T-cell (primary cell): ENCODE results near the gene SFXN5. TPM values are rescaled to one million over a fixed set of nuclear protein-coding genes. Genes with fewer than 3 reads are reported as not detected.

Experiments
- ATAC-seq, 4 experiments: fragments of 200-7000 bp in 3 of 4; fragments of 150-1000 bp in 1 of 4; cut with Tn5 transposase; replicated peaks in 1 of 4; 1 replicate in 3 of 4; 2 replicates in 1 of 4; pipeline ENCODE4 v1.10.0; 2021; ENCODE audit warnings: moderate library complexity in 3 of 4, mild to moderate bottlenecking in 2 of 4, moderate number of reproducible peaks in 1 of 4
- CTCF ChIA-PET, 2 donors: fragments of 300-600 bp; sonication (Branson Sonifier 250); formaldehyde crosslinking; loops; one replicate each; lab custom pipeline; 2022; ENCODE audit warnings: antibody characterized with exemption in 2 of 2; lab: Charles Lee
- POLR2A ChIA-PET, 2 donors: fragments of 300-600 bp; sonication (Branson Sonifier 250); formaldehyde crosslinking; loops; one replicate each; lab custom pipeline; 2022; ENCODE audit warnings: antibody characterized with exemption in 2 of 2; lab: Charles Lee
- DNase-seq, 35 experiments: peaks; one replicate each; pipeline versions ENCODE4 v3.0.0 to v3.0.0-alpha.2; 2013 to 2023
- H3K27ac ChIP-seq: one replicate; pipeline ENCODE4 v1.5.1; 2013; ENCODE audit warnings: low read length
- H3K27me3 ChIP-seq, 2 experiments: replicated peaks in 1 of 2; 1 replicate in 1 of 2; 2 replicates in 1 of 2; pipeline versions ENCODE4 v1.6.1 to v1.7.0; 2013; ENCODE audit warnings: low read length in 1 of 2, mixed read lengths in 1 of 2; ENCODE audit not compliant: control insufficient read depth in 2 of 2, insufficient read depth in 2 of 2; ENCODE audit errors: extremely low read depth in 1 of 2
- H3K36me3 ChIP-seq, 2 donors: 1 replicate in 1 of 2; 2 replicates in 1 of 2; pipeline versions ENCODE4 v1.6.1 to v1.7.0; 2013; ENCODE audit warnings: low read length in 1 of 2; ENCODE audit not compliant: control insufficient read depth in 2 of 2, insufficient read depth in 1 of 2; ENCODE audit errors: extremely low read depth in 1 of 2
- H3K4me1 ChIP-seq, 2 experiments: 1 replicate in 1 of 2; 2 replicates in 1 of 2; pipeline versions ENCODE4 v1.6.1 to v1.7.0; 2013; ENCODE audit warnings: low read length in 2 of 2, mixed read lengths in 1 of 2; ENCODE audit not compliant: insufficient read depth in 2 of 2, control insufficient read depth in 1 of 2; ENCODE audit errors: extremely low read depth in 1 of 2
- H3K4me3 ChIP-seq, 2 donors: 1 replicate in 1 of 2; 2 replicates in 1 of 2; pipeline versions ENCODE4 v1.5.1 to v1.7.0; 2013; ENCODE audit warnings: mild to moderate bottlenecking in 2 of 2, low read length in 1 of 2, moderate library complexity in 1 of 2; ENCODE audit not compliant: control insufficient read depth in 1 of 2; ENCODE audit errors: extremely low read depth in 1 of 2
- H3K9me3 ChIP-seq: 2 replicates; pipeline ENCODE4 v1.7.0; 2013
- H3K27ac Mint-ChIP-seq, 2 donors: one replicate each; pipeline ENCODE4 v1.8.0; 2020 to 2021; ENCODE audit warnings: mild to moderate bottlenecking in 2 of 2, mixed read lengths in 2 of 2
- H3K27me3 Mint-ChIP-seq, 2 donors: one replicate each; pipeline ENCODE4 v1.8.0; 2021 to 2022; ENCODE audit warnings: mixed read lengths in 2 of 2
- H3K36me3 Mint-ChIP-seq: one replicate; pipeline ENCODE4 v1.8.0; 2021; ENCODE audit warnings: mixed read lengths
- H3K4me1 Mint-ChIP-seq, 3 donors: one replicate each; pipeline ENCODE4 v1.8.0; 2020 to 2022; ENCODE audit warnings: mixed read lengths in 3 of 3, mild to moderate bottlenecking in 1 of 3
- H3K4me3 Mint-ChIP-seq, 3 donors: one replicate each; pipeline ENCODE4 v1.8.0; 2020 to 2022; ENCODE audit warnings: mild to moderate bottlenecking in 3 of 3, mixed read lengths in 3 of 3, moderate library complexity in 3 of 3
- H3K9me3 Mint-ChIP-seq, 3 donors: one replicate each; pipeline ENCODE4 v1.8.0; 2020 to 2022; ENCODE audit warnings: mixed read lengths in 3 of 3
- whole genome bisulfite sequencing: methylation state at CpG from one replicate; pipeline ENCODE4 v1.1.5; 2013; ENCODE audit warnings: missing lambda C conversion rate; ENCODE audit not compliant: insufficient coverage; 5-methylcytosine and 5-hydroxymethylcytosine counted together
- total RNA-seq, 35 experiments: library from RNA in 6 of 35; stranded (reverse) in 6 of 35; fragments of 120-200 nt in 1 of 35; gene quantifications; one replicate each; pipeline versions ENCODE4 v1.2.1 to v1.2.4 and lab custom pipeline; 2013 to 2026

Gene SFXN5
- total RNA-seq, 5 donors from 2014 or later (not counting 1 experiment from before 2014, with no cell fraction given), result 6.3 to 14.2 (median 9.7) TPM

DNA sequence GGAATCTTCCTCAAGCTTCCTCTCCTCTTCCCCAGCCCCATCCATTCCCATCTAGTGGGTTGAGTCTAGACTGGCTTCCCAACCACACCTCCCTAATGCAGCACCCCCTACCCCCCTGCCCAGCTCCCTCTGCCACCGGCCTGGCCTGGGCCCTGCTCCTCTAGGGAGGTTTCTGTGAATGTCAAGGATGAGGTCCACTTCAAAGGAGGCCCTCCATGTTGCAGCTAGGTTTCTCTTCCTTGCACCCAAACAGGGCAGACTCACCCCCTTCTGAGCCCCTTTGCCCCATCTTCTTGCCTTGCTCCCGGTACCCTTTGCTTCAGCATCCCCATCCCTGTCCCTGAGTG lies 135.9 kb downstream of the SFXN5 start:
- POLR2A ChIA-PET, result no interaction called here
- Histone ChIP-seq H3K36me3 (no peaks in the 10 kb centered on the region), H3K27me3 (peaks cover 0 to 48% of the 10 kb centered on the region in 2 experiments), H3K4me3 (no peak overlapping the region), H3K4me1 (no peaks in the 10 kb centered on the region), H3K9me3 (no peaks in the 10 kb centered on the region), H3K27ac (no peak overlapping the region)
- DNase-seq, result no peak
- peaks cover 12 to 26% of the 10 kb centered on the region in 2 donors for H3K27me3 Mint-ChIP-seq
- H3K36me3 Mint-ChIP-seq, result no peaks in the 10 kb centered on the region
- ATAC-seq, result no peak
- no peaks in the 10 kb centered on the region for H3K4me1 Mint-ChIP-seq
- WGBS, result no CpG with 5 or more reads among the region's 2 CpGs
- CTCF ChIA-PET, result no interaction called here
- no peak overlapping the region for H3K27ac Mint-ChIP-seq
- H3K4me3 Mint-ChIP-seq, result no peak overlapping the region
- no peaks in the 10 kb centered on the region for H3K9me3 Mint-ChIP-seq

DNA sequence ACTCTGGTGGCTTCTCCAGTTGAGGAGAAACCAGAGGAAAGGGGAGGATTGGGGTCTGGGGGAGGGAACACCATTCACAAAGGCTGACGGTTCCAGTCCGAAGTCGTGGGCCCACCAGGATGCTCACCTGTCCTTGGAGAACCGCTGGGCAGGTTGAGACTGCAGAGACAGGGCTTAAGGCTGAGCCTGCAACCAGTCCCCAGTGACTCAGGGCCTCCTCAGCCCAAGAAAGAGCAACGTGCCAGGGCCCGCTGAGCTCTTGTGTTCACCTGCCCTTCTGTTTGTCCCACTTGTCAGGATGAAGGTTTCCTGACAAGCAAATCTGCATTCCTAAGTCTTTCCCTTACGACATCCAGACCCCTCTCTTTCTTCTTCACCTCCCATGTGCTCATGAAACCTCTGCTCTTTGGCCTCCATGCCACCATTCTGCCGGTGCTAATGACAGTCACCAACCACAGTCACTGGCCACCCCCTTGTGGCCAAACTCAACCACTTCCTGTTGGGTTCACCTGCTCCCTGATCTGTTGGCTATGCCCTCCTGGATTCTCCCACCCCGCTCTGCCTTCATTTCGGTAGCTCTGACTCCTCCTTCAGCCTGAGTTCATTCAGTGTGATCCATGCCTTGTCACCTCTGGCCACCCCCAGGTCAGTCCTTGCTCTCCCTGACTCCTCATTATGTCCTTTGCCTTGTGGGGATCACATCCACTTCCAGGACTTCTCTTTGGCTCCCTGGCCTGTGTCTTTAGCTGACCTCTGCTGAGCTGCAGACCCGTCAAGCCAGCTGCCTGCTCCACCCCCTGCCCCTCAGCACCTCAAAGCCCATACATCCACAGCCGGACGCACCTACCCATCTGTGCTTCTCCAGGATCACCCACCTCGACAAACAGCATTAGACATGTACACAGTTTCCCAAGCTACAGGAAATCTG lies 136.6 kb downstream of the SFXN5 start:
- Mint-ChIP-seq H3K4me1 (no peaks in the 10 kb centered on the region), H3K9me3 (no peaks in the 10 kb centered on the region), H3K36me3 (no peaks in the 10 kb centered on the region), H3K27me3 (peaks cover 12 to 26% of the 10 kb centered on the region in 2 donors), H3K4me3 (no peak overlapping the region), H3K27ac (no peak overlapping the region)
- Histone ChIP-seq H3K27me3 (peaks cover 0 to 52% of the 10 kb centered on the region in 2 experiments), H3K4me3 (no peak overlapping the region), H3K27ac (no peak overlapping the region), H3K36me3 (no peaks in the 10 kb centered on the region), H3K4me1 (no peaks in the 10 kb centered on the region), H3K9me3 (no peaks in the 10 kb centered on the region)
- no peak for DNase-seq
- WGBS, result 75% methylated on average over 14 of the region's 14 CpGs
- ATAC-seq, result no peak
- CTCF ChIA-PET, result no interaction called here
- POLR2A ChIA-PET, result no interaction called here

- CTCF ChIA-PET, result interaction anchor here in 1 of 2 donors (0.6 kb wide), 1 partner anchor 171 kb away, joined by 3 read pairs; no protein-coding TSS in a partner anchor
- no peak overlapping the region for H3K4me3 ChIP-seq
- H3K4me1 ChIP-seq, result no peaks in the 10 kb centered on the region
- Mint-ChIP-seq H3K4me3 (no peak overlapping the region), H3K36me3 (no peaks in the 10 kb centered on the region), H3K27me3 (peaks cover 12 to 26% of the 10 kb centered on the region in 2 donors), H3K9me3 (no peaks in the 10 kb centered on the region), H3K27ac (no peak overlapping the region), H3K4me1 (no peaks in the 10 kb centered on the region)
- no peak for DNase-seq
- WGBS, result 86% methylated on average over 12 of the region's 12 CpGs
- no peak for ATAC-seq
- no peaks in the 10 kb centered on the region for H3K9me3 ChIP-seq
- H3K27me3 ChIP-seq, result peaks cover under 1 to 56% of the 10 kb centered on the region in 2 experiments
- H3K27ac ChIP-seq, result no peak overlapping the region
- POLR2A ChIA-PET, result no interaction called here
- no peaks in the 10 kb centered on the region for H3K36me3 ChIP-seq
These were observed 137.8 kb downstream of the SFXN5 start for GRCh38 chr2:72933646-72934151.

GRCh38 chr2:72933207-72933606 lies 138.3 kb downstream of the SFXN5 start:
- Mint-ChIP-seq H3K9me3 (no peaks in the 10 kb centered on the region), H3K27ac (no peak overlapping the region), H3K4me3 (no peak overlapping the region), H3K27me3 (peaks cover 12 to 26% of the 10 kb centered on the region in 2 donors), H3K4me1 (no peaks in the 10 kb centered on the region), H3K36me3 (no peaks in the 10 kb centered on the region)
- CTCF ChIA-PET, result interaction anchor here in 1 of 2 donors (0.6 kb wide), 1 partner anchor 170 kb away, joined by 3 read pairs; no protein-coding TSS in a partner anchor
- DNase-seq (no peak), ATAC-seq (no peak)
- Histone ChIP-seq H3K4me3 (no peak overlapping the region), H3K9me3 (no peaks in the 10 kb centered on the region), H3K27ac (no peak overlapping the region), H3K4me1 (no peaks in the 10 kb centered on the region), H3K36me3 (no peaks in the 10 kb centered on the region), H3K27me3 (peaks cover 3 to 61% of the 10 kb centered on the region in 2 experiments)
- WGBS, result 100% methylated on average over 2 of the region's 5 CpGs
- POLR2A ChIA-PET, result no interaction called here

DNA sequence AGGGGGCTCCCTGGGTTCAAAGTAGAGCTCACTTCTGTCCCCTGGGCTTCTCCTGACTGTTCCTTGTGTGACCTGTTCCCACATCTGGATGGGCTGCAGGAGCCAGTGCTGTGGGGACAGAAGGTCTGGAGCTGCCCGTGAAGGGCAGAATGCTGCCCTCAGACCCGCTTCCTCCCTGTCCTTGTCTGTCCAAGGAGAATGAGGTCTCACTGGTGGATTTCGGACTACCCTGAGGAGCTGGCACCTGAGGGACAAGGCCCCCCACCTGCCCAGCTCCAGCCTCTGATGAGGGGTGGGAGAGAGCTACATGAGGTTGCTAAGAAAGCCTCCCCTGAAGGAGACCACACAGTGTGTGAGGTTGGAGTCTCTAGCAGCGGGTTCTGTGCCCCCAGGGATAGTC lies 138.7 kb downstream of the SFXN5 start:
- Mint-ChIP-seq H3K4me1 (no peaks in the 10 kb centered on the region), H3K4me3 (no peak overlapping the region), H3K27ac (no peak overlapping the region), H3K9me3 (no peaks in the 10 kb centered on the region), H3K27me3 (peaks cover 12 to 23% of the 10 kb centered on the region in 2 donors), H3K36me3 (no peaks in the 10 kb centered on the region)
- no peak for ATAC-seq
- H3K4me1 ChIP-seq, result no peaks in the 10 kb centered on the region
- H3K9me3 ChIP-seq, result no peaks in the 10 kb centered on the region
- no peak for DNase-seq
- ChIA-PET CTCF (no interaction called here), POLR2A (no interaction called here)
- H3K27me3 ChIP-seq, result peaks cover 3 to 65% of the 10 kb centered on the region in 2 experiments
- 70% methylated on average over 2 of the region's 4 CpGs for WGBS
- no peaks in the 10 kb centered on the region for H3K36me3 ChIP-seq
- no peak overlapping the region for H3K27ac ChIP-seq
- no peak overlapping the region for H3K4me3 ChIP-seq

GRCh38 chr2:72932045-72932740 lies 139.3 kb downstream of the SFXN5 start:
- H3K9me3 Mint-ChIP-seq, result no peaks in the 10 kb centered on the region
- Histone ChIP-seq H3K36me3 (no peaks in the 10 kb centered on the region), H3K27ac (no peak overlapping the region), H3K4me1 (no peaks in the 10 kb centered on the region), H3K4me3 (no peak overlapping the region), H3K27me3 (peaks cover 5 to 71% of the 10 kb centered on the region in 2 experiments), H3K9me3 (no peaks in the 10 kb centered on the region)
- no peaks in the 10 kb centered on the region for H3K4me1 Mint-ChIP-seq
- ChIA-PET POLR2A (no interaction called here), CTCF (no interaction called here)
- no peak for DNase-seq
- no peak for ATAC-seq
- H3K36me3 Mint-ChIP-seq, result no peaks in the 10 kb centered on the region
- H3K27ac Mint-ChIP-seq, result no peak overlapping the region
- 28% methylated on average over 4 of the region's 5 CpGs for WGBS
- H3K4me3 Mint-ChIP-seq, result no peak overlapping the region
- peaks cover 12 to 20% of the 10 kb centered on the region in 2 donors for H3K27me3 Mint-ChIP-seq
